Measurements from ENCODE around the gene TASOR. TPM values are rescaled to one million over a fixed set of nuclear protein-coding genes. Genes with fewer than 3 reads are reported as not detected.
A peak's percentile ranks its signal among the peaks of the same experiment; 100 is the strongest.
"Not testable (repeated sequence)": the region's sequence is repeated elsewhere in the genome, so short reads cannot be mapped to it uniquely, and the experiment has no call there.

TASOR gene
- total RNA-seq, 2 experiments from 2014 or later: 58.6 to 61.4 TPM

DNA sequence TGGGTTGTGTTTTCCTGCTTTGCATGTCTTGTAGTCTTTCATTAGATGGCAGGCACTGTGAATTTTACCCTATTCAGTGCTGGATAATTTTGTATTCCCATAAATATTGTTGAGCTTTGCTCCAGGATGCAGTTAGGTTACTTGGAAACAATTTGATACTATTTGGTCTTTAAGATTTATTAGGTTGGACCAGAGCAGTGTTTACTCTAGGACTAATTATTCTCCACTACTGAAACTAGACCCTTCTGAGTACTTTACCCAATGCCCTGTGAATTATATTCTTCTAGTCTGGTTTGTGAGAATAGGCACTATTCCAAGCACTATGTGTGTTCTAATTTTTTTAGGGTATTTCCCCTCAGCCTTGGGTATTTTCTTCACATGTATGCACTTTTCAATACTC lies 37.8 kb upstream of the TASOR start:
- H3K27me3 Mint-ChIP-seq: no peaks in the 10 kb centered on the region
- no peak for DNase-seq
- peak overlapping the region; percentile 34 for H3K27ac Mint-ChIP-seq
- H3K36me3 Mint-ChIP-seq (ENCODE audit: low read depth): peaks cover 35% of the 10 kb centered on the region
- no peak for ATAC-seq
- intact Hi-C loops (cut with micrococcal nuclease): loop anchor here (5.0 kb wide), 1 partner anchor 36 kb away; no protein-coding TSS in a partner anchor
- TF ChIP-seq, protein P1, sequence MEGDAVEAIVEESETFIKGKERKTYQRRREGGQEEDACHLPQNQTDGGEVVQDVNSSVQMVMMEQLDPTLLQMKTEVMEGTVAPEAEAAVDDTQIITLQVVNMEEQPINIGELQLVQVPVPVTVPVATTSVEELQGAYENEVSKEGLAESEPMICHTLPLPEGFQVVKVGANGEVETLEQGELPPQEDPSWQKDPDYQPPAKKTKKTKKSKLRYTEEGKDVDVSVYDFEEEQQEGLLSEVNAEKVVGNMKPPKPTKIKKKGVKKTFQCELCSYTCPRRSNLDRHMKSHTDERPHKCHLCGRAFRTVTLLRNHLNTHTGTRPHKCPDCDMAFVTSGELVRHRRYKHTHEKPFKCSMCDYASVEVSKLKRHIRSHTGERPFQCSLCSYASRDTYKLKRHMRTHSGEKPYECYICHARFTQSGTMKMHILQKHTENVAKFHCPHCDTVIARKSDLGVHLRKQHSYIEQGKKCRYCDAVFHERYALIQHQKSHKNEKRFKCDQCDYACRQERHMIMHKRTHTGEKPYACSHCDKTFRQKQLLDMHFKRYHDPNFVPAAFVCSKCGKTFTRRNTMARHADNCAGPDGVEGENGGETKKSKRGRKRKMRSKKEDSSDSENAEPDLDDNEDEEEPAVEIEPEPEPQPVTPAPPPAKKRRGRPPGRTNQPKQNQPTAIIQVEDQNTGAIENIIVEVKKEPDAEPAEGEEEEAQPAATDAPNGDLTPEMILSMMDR (IDR thresholded peaks at IDR 0.05): no peak
- H3K4me3 Mint-ChIP-seq: no peak overlapping the region
- ChIA-PET CTCF (interaction anchor here (1.0 to 3.0 kb wide), 5 partner anchors 18 to 268 kb away, joined by 3 to 7 read pairs (median 3); no protein-coding TSS in a partner anchor), POLR2A (interaction anchor here (0.6 to 1.3 kb wide), 2 partner anchors 44 to 68 kb away, joined by 4 read pairs; no protein-coding TSS in a partner anchor)
- peaks cover 46% of the 10 kb centered on the region for H3K4me1 Mint-ChIP-seq (ENCODE audit: low read depth)
- H3K9me3 Mint-ChIP-seq: peaks cover 4% of the 10 kb centered on the region

DNA sequence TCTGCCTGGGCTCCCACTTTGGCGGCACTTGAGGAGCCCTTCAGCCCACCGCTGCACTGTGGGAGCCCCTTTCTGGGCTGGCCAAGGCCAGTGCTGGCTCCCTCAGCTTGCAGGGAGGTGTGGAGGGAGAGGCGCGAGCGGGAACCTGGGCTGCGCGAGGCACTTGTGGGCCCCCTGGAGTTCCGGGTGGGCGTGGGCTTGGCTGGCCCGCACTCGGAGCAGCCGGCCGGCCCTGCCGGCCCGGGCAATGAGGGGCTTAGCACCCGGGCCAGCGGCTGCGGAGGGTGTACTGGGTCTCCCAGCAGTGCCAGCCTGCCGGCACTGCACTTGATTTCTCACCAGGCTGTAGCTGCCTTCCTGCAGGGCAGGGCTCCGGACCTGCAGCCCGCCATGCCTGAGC lies 35.7 kb upstream of the TASOR start:
- ATAC-seq; H3K27ac Mint-ChIP-seq; DNase-seq; H3K27me3 Mint-ChIP-seq; H3K9me3 Mint-ChIP-seq; H3K4me3 Mint-ChIP-seq; intact Hi-C loops (cut with micrococcal nuclease): not testable (repeated sequence)
- ChIA-PET CTCF (interaction anchor here (3.0 kb wide), 1 partner anchor 16 kb away, joined by 7 read pairs; no protein-coding TSS in a partner anchor), POLR2A (interaction anchor here (2.0 kb wide), 1 partner anchor 14 kb away, joined by 4 read pairs; no protein-coding TSS in a partner anchor)
- Mint-ChIP-seq H3K36me3 (ENCODE audit: low read depth) (peaks cover 18% of the 10 kb centered on the region), H3K4me1 (ENCODE audit: low read depth) (peaks cover 30% of the 10 kb centered on the region)

DNA sequence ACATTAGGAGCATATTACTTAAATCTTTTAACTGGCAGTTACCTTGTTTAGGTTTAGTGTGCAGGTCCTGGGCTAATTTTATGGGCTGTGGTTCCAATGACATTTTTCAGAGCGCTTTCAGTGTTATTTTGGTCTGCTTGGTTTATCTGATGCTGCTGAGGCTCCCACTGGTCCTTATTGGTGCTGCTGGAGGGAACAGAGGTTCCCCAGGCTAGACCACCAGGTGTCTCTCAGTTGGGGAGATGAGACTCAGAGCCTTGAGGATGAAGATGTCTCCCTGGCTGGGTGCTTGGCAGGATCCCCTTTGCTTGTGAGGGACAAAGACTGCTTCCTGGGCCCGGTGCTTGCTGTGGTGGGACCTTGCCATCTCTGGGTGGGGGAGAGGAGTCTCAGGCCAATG lies 28.3 kb upstream of the TASOR start:
- Mint-ChIP-seq H3K4me1 (ENCODE audit: low read depth) (peaks cover 5% of the 10 kb centered on the region), H3K9me3 (peaks cover 3% of the 10 kb centered on the region), H3K27ac (no peak overlapping the region), H3K27me3 (no peaks in the 10 kb centered on the region), H3K36me3 (ENCODE audit: low read depth) (no peaks in the 10 kb centered on the region), H3K4me3 (no peak overlapping the region)
- ChIA-PET POLR2A (interaction anchor here (1.4 kb wide), 1 partner anchor 71 kb away, joined by 3 read pairs; no protein-coding TSS in a partner anchor), CTCF (no interaction called here)
- DNase-seq: no peak
- ATAC-seq: peak; percentile 27
- TF ChIP-seq, protein P1 (IDR thresholded peaks at IDR 0.05): no peak
- intact Hi-C loops (cut with micrococcal nuclease): no loop called here

DNA sequence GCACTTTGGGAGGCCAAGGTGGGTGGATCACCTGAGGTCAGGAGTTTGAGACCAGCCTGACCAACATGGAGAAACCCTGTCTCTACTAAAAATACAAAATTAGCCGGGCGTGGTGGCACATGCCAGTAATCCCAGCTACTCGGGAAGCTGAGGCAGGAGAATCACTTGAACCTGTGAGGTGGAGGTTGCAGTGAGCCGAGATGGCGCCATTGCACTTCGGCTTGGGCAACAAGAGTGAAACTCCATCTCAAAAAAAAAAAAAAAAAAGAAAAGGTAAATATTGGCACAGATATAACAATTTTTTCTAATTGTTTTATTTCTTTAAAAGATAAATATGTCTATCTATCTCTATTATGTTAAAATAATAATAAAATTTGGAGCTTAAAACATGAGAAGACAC lies 24.3 kb upstream of the TASOR start:
- not testable (repeated sequence) for H3K4me3 Mint-ChIP-seq; ATAC-seq; H3K36me3 Mint-ChIP-seq (ENCODE audit: low read depth); H3K9me3 Mint-ChIP-seq; H3K27ac Mint-ChIP-seq; H3K27me3 Mint-ChIP-seq
- CTCF ChIA-PET: interaction anchor here (1.3 to 3.3 kb wide), 4 partner anchors 83 to 281 kb away, joined by 4 to 22 read pairs (median 11); partner anchors contain the start of gene ARHGEF3
- intact Hi-C loops (cut with micrococcal nuclease): loop anchor here (10.0 kb wide), 1 partner anchor 207 kb away; no protein-coding TSS in a partner anchor
- POLR2A ChIA-PET: interaction anchor here (0.6 to 0.9 kb wide), 2 partner anchors 10 to 244 kb away, joined by 3 read pairs; no protein-coding TSS in a partner anchor
- H3K4me1 Mint-ChIP-seq (ENCODE audit: low read depth): peaks cover 21% of the 10 kb centered on the region
- peak; percentile 41 for DNase-seq

DNA sequence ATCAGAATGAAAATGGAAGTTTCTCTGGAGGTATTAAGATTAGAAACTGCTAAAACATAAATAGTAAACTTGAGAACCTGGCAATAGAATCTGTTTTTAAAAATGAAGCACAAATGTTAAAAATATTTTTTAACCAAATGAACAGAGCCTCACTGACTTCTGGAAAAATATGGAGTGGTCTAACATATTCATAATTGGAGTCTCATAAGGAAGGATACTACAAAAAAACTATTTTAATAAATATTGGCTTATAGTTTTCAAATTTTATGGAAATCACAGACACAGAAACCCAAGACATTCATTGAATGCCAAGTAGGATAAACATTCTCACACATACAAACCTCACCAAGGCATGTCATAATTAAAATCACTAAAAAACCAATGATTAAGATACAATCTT lies 23.6 kb upstream of the TASOR start:
- DNase-seq (no peak), ATAC-seq (no peak)
- H3K27me3 Mint-ChIP-seq: no peaks in the 10 kb centered on the region
- intact Hi-C loops (cut with micrococcal nuclease): loop anchor here (10.0 kb wide), 1 partner anchor 208 kb away; no protein-coding TSS in a partner anchor
- no peak overlapping the region for H3K27ac Mint-ChIP-seq
- H3K36me3 Mint-ChIP-seq (ENCODE audit: low read depth): peaks cover 1% of the 10 kb centered on the region
- H3K4me1 Mint-ChIP-seq (ENCODE audit: low read depth): peaks cover 21% of the 10 kb centered on the region
- no peak overlapping the region for H3K4me3 Mint-ChIP-seq
- ChIA-PET POLR2A (no interaction called here), CTCF (interaction anchor here (0.9 to 7.7 kb wide), 3 partner anchors 16 to 281 kb away, joined by 3 to 242 read pairs (median 203); partner anchors contain the start of gene ARHGEF3)
- H3K9me3 Mint-ChIP-seq: no peaks in the 10 kb centered on the region
- TF ChIP-seq, protein P1 (IDR thresholded peaks at IDR 0.05): no peak

DNA sequence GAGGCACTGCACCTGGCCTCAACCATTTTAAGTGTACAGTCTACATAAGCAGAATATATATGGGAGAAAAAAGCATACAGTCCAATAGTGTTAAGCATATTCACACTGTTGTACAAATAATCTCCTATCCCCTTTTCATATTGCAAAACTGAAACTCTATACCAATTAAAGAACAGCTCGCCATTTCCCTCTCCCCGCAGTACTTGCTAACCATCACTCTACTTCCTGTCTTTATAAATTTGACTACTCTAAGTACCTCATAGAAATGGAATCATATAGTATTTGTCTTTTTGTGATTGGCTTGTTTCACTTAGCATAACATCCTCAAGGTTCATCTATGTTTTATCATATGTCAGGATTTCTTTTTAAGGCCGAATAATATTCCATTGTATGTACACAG lies 21.6 kb upstream of the TASOR start:
- Mint-ChIP-seq H3K27ac (peak overlapping the region; percentile 68), H3K4me3 (peak overlapping the region; percentile 1), H3K4me1 (ENCODE audit: low read depth) (peaks cover 22% of the 10 kb centered on the region), H3K9me3 (no peaks in the 10 kb centered on the region), H3K36me3 (ENCODE audit: low read depth) (peaks cover 1% of the 10 kb centered on the region), H3K27me3 (no peaks in the 10 kb centered on the region)
- intact Hi-C loops (cut with micrococcal nuclease): loop anchor here (10.0 kb wide), 1 partner anchor 210 kb away; no protein-coding TSS in a partner anchor
- ATAC-seq: peak; percentile 70
- peak; percentile 30 for DNase-seq
- CTCF ChIA-PET: interaction anchor here (0.8 to 7.7 kb wide), 19 partner anchors 9 to 291 kb away, joined by 3 to 242 read pairs (median 5); partner anchors contain the start of gene ARHGEF3
- POLR2A ChIA-PET: interaction anchor here (0.6 to 2.8 kb wide), 6 partner anchors 9 to 121 kb away, joined by 3 to 23 read pairs (median 4); partner anchors contain the start of gene ARHGEF3
- TF ChIP-seq, protein P1 (IDR thresholded peaks at IDR 0.05): no peak
